ENCODE measurements around the gene PRR18.

DNA sequence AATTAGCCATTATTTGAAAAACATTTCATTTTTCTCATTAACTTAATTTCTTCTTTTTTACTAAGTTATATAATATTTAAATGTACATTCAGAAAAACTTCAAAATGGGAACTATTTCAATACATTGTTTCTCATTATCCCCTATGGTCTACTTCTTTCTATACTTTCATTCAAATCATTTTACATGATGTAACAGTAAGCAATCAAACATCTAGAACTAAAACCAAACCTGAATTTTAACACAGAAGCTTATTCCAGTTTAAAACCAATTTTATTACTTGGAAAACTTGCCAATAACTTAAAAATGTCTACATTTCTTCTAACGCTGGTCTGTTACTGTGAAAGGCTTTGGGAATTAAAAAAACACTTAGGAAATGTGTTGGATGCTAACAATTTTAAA, 4.6 kb upstream of the PRR18 start:
- TF ChIP-seq CTCF (IDR thresholded peaks at IDR 0.05) (no peak), POLR2A (IDR thresholded peaks at IDR 0.05) (no peak)

All from thyroid gland (tissue), 4 donors.